ENCODE data around the gene PPM1A. TPM values are rescaled to one million over a fixed set of nuclear protein-coding genes. Genes with fewer than 3 reads are reported as not detected.
"Not testable (repeated sequence)": the region's sequence is repeated elsewhere in the genome, so short reads cannot be mapped to it uniquely, and the experiment has no call there.

The PPM1A gene
- total RNA-seq, 4 donors from 2014 or later = 28.2 to 43.7 (median 40.4) TPM

GRCh38 chr14:60313093-60313492 lies 64.1 kb downstream of the PPM1A start:
- Histone ChIP-seq H3K27ac (no peak overlapping the region), H3K9me3 (no peaks in the 10 kb centered on the region), H3K4me1 (no peaks in the 10 kb centered on the region), H3K36me3 (no peaks in the 10 kb centered on the region), H3K27me3 (peaks cover 0 to 10% of the 10 kb centered on the region in 2 donors), H3K4me3 (no peak overlapping the region)
- TF ChIP-seq POLR2A (IDR thresholded peaks at IDR 0.05) (no peak), CTCF (IDR thresholded peaks at IDR 0.05) (no peak), EP300 (IDR thresholded peaks at IDR 0.05) (no peak)
- WGBS, 2 donors = 73 to 85% methylated on average over 6 of the region's 6 CpGs
- no peak for DNase-seq (ENCODE audit: low spot score in 2 of 2)

GRCh38 chr14:60315196-60315990 lies 66.4 kb downstream of the PPM1A start:
- 69 to 72% methylated on average over 8 of the region's 8 CpGs for WGBS, 2 donors
- Histone ChIP-seq H3K27ac (no peak overlapping the region), H3K4me3 (no peak overlapping the region), H3K27me3 (peaks cover 0 to 10% of the 10 kb centered on the region in 2 donors), H3K4me1 (no peaks in the 10 kb centered on the region), H3K36me3 (no peaks in the 10 kb centered on the region), H3K9me3 (no peaks in the 10 kb centered on the region)
- DNase-seq (ENCODE audit: low spot score in 2 of 2) = no peak
- TF ChIP-seq POLR2A (IDR thresholded peaks at IDR 0.05) (no peak), CTCF (IDR thresholded peaks at IDR 0.05) (no peak), EP300 (IDR thresholded peaks at IDR 0.05) (no peak)

- TF ChIP-seq EP300 (IDR thresholded peaks at IDR 0.05) (no peak), POLR2A (IDR thresholded peaks at IDR 0.05) (no peak)
- DNase-seq (ENCODE audit: low spot score in 2 of 2) = no peak
Measured at GRCh38 chr14:60317609-60318008, 68.6 kb downstream of the PPM1A start.

GRCh38 chr14:60320860-60321259 lies 71.8 kb downstream of the PPM1A start:
- not testable (repeated sequence) for H3K27me3 ChIP-seq; H3K27ac ChIP-seq; DNase-seq (ENCODE audit: low spot score in 2 of 2); H3K4me3 ChIP-seq; H3K36me3 ChIP-seq; H3K9me3 ChIP-seq; H3K4me1 ChIP-seq
- 86 to 89% methylated on average over 3 of the region's 3 CpGs for WGBS, 2 donors

More at GRCh38 chr14:60317609-60318008, 68.6 kb downstream of the PPM1A start:
- Histone ChIP-seq H3K9me3 (no peaks in the 10 kb centered on the region), H3K4me1 (no peaks in the 10 kb centered on the region), H3K27ac (no peak overlapping the region), H3K4me3 (no peak overlapping the region), H3K36me3 (no peaks in the 10 kb centered on the region), H3K27me3 (peaks cover 0 to 10% of the 10 kb centered on the region in 2 donors)
- WGBS, 2 donors = 51 to 59% methylated on average over 4 of the region's 4 CpGs

GRCh38 chr14:60323199-60323896 lies 74.3 kb downstream of the PPM1A start:
- Histone ChIP-seq H3K27me3 (peaks cover 0 to 13% of the 10 kb centered on the region in 2 donors), H3K4me1 (peaks cover 0 to 13% (median 9%) of the 10 kb centered on the region in 4 donors), H3K4me3 (no peak overlapping the region), H3K9me3 (no peaks in the 10 kb centered on the region), H3K36me3 (no peaks in the 10 kb centered on the region), H3K27ac (no peak overlapping the region)
- TF ChIP-seq CTCF (IDR thresholded peaks at IDR 0.05) (no peak), POLR2A (IDR thresholded peaks at IDR 0.05) (no peak), EP300 (IDR thresholded peaks at IDR 0.05) (no peak)
- WGBS, 2 donors = 71 to 88% methylated on average over 14 of the region's 14 CpGs
- no peak for DNase-seq (ENCODE audit: low spot score in 2 of 2)

GRCh38 chr14:60324837-60325236 lies 75.8 kb downstream of the PPM1A start:
- peaks cover 0 to 20% of the 10 kb centered on the region in 2 donors for H3K27me3 ChIP-seq
- 88 to 98% methylated on average over 2 of the region's 2 CpGs for WGBS, 2 donors
- TF ChIP-seq CTCF (IDR thresholded peaks at IDR 0.05) (no peak), EP300 (IDR thresholded peaks at IDR 0.05) (no peak), POLR2A (IDR thresholded peaks at IDR 0.05) (no peak)
- peaks cover 0 to 13% (median 9%) of the 10 kb centered on the region in 4 donors for H3K4me1 ChIP-seq
- no peak overlapping the region for H3K27ac ChIP-seq
- no peaks in the 10 kb centered on the region for H3K9me3 ChIP-seq
- H3K36me3 ChIP-seq = no peaks in the 10 kb centered on the region
- DNase-seq (ENCODE audit: low spot score in 2 of 2) = no peak
- H3K4me3 ChIP-seq = no peak overlapping the region

Measured in tibial nerve (tissue), 4 donors.